Loucy (cell line): ENCODE data around the gene CACNA1A.

Experiments
- H2AFZ ChIP-seq: fragments of 200-600 bp; sonication (generic); 2 replicates; pipeline ENCODE4 v1.6.0; 2016; ENCODE audit warnings: antibody characterized with exemption, mild to moderate bottlenecking, low read length, moderate library complexity
- H3F3A ChIP-seq: fragments of 200-600 bp; 2 replicates; pipeline ENCODE4 v1.6.0; 2016; ENCODE audit warnings: antibody characterized with exemption, low read depth, mild to moderate bottlenecking
- H3K27me3 ChIP-seq: fragments of 200-600 bp; sonication (generic); 2 replicates; pipeline ENCODE4 v1.6.1; 2014; ENCODE audit warnings: low read length, mild to moderate bottlenecking; ENCODE audit not compliant: insufficient read depth, poor library complexity, severe bottlenecking
- H3K36me3 ChIP-seq: fragments of 200-600 bp; sonication (generic); 2 replicates; pipeline ENCODE4 v1.6.1; 2016; ENCODE audit warnings: low read length; ENCODE audit not compliant: insufficient read depth
- H3K4me1 ChIP-seq: fragments of 200-600 bp; sonication (generic); 2 replicates; pipeline ENCODE4 v1.5.1; 2014; ENCODE audit warnings: low read length, mild to moderate bottlenecking; ENCODE audit not compliant: insufficient read depth, poor library complexity, severe bottlenecking
- H3K4me2 ChIP-seq: fragments of 200-600 bp; sonication (generic); 2 replicates; pipeline ENCODE4 v1.6.0; 2014; ENCODE audit warnings: antibody characterized with exemption, low read length, low read depth, mild to moderate bottlenecking; ENCODE audit not compliant: poor library complexity, severe bottlenecking
- H3K4me3 ChIP-seq: fragments of 200-600 bp; sonication (generic); 2 replicates; pipeline ENCODE4 v1.5.1; 2014; ENCODE audit warnings: low read length, mild to moderate bottlenecking, mixed read lengths; ENCODE audit not compliant: poor library complexity, severe bottlenecking
- H3K79me2 ChIP-seq: fragments of 200-600 bp; sonication (generic); 2 replicates; pipeline ENCODE4 v1.6.1; 2014; ENCODE audit warnings: low read length; ENCODE audit not compliant: insufficient read depth
- H3K9ac ChIP-seq: fragments of 200-600 bp; sonication (generic); 2 replicates; pipeline ENCODE4 v1.6.0; 2014; ENCODE audit warnings: mild to moderate bottlenecking, low read depth, low read length, moderate library complexity; ENCODE audit not compliant: poor library complexity, severe bottlenecking
- H3K9me2 ChIP-seq: fragments of 200-600 bp; sonication (generic); replicated peaks from 2 replicates; pipeline ENCODE4 v1.6.1; 2016; ENCODE audit warnings: low read depth, low read length, mixed read lengths
- H3K9me3 ChIP-seq: fragments of 200-600 bp; sonication (generic); 2 replicates; pipeline ENCODE4 v1.6.1; 2014; ENCODE audit warnings: mild to moderate bottlenecking, antibody characterized with exemption, low read length, low read depth; ENCODE audit not compliant: insufficient read depth
- H4K20me1 ChIP-seq: fragments of 200-600 bp; sonication (generic); 2 replicates; pipeline ENCODE4 v1.6.0; 2014; ENCODE audit warnings: antibody characterized with exemption, low read length, mild to moderate bottlenecking; ENCODE audit not compliant: insufficient read depth, poor library complexity, severe bottlenecking
- EZH2phosphoT487 ChIP-seq: fragments of 200-600 bp; IDR thresholded peaks from 2 replicates; pipeline ENCODE4 v1.6.1; 2018; ENCODE audit warnings: antibody characterized with exemption, mild to moderate bottlenecking, moderate library complexity, borderline replicate concordance
- TF ChIP-seq, protein P1 (sequence below): fragments of 200-600 bp; sonication (generic); conservative IDR thresholded peaks from 2 replicates; pipeline ENCODE4 v1.5.1; 2014; ENCODE audit warnings: mild to moderate bottlenecking, antibody characterized with exemption, low read length

CACNA1A gene

GRCh38 chr19:13342672-13343071, 163.6 kb downstream of the CACNA1A start:
- H3K4me3 ChIP-seq, result no peak overlapping the region
- no peak for TF ChIP-seq EZH2phosphoT487
- TF ChIP-seq, protein P1, sequence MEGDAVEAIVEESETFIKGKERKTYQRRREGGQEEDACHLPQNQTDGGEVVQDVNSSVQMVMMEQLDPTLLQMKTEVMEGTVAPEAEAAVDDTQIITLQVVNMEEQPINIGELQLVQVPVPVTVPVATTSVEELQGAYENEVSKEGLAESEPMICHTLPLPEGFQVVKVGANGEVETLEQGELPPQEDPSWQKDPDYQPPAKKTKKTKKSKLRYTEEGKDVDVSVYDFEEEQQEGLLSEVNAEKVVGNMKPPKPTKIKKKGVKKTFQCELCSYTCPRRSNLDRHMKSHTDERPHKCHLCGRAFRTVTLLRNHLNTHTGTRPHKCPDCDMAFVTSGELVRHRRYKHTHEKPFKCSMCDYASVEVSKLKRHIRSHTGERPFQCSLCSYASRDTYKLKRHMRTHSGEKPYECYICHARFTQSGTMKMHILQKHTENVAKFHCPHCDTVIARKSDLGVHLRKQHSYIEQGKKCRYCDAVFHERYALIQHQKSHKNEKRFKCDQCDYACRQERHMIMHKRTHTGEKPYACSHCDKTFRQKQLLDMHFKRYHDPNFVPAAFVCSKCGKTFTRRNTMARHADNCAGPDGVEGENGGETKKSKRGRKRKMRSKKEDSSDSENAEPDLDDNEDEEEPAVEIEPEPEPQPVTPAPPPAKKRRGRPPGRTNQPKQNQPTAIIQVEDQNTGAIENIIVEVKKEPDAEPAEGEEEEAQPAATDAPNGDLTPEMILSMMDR, result no peak
- H3K9ac ChIP-seq, result no peak overlapping the region
- no peaks in the 10 kb centered on the region for H3K4me1 ChIP-seq
- H3F3A ChIP-seq, result no peaks in the 10 kb centered on the region
- H3K4me2 ChIP-seq, result no peak overlapping the region
- no peaks in the 10 kb centered on the region for H3K9me2 ChIP-seq
- H3K79me2 ChIP-seq, result no peaks in the 10 kb centered on the region
- H4K20me1 ChIP-seq, result no peaks in the 10 kb centered on the region
- H3K9me3 ChIP-seq, result no peaks in the 10 kb centered on the region
- no peaks in the 10 kb centered on the region for H3K36me3 ChIP-seq
- H3K27me3 ChIP-seq, result no peaks in the 10 kb centered on the region
- no peak overlapping the region for H2AFZ ChIP-seq

DNA sequence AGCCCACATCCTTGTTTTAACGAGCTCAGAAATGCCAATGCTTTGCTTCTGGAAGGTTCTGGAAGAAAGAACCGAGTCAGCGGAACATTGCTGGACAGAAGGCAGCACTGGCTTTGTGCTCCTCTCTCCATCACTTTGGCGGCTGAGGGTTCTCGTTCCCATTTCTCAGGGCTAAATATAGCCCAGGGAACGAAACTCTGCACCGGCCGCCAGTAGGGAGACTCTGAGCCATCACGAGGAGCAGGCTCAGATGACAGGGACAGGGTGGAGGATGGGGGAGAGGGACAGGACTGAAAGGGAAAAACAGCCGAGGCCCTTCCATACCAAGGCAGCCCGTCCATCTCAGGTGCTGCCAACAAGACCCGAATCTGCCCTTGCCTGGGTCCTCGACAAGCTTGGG, 166.4 kb downstream of the CACNA1A start:
- H3K36me3 ChIP-seq, result no peaks in the 10 kb centered on the region
- TF ChIP-seq, protein P1, result no peak
- no peak for TF ChIP-seq EZH2phosphoT487
- no peaks in the 10 kb centered on the region for H3K9me2 ChIP-seq
- H3K9me3 ChIP-seq, result peaks cover 16% of the 10 kb centered on the region; the same call in 1 of the 2 replicates
- no peaks in the 10 kb centered on the region for H4K20me1 ChIP-seq
- no peak overlapping the region for H3K4me2 ChIP-seq
- no peaks in the 10 kb centered on the region for H3K79me2 ChIP-seq
- no peak overlapping the region for H2AFZ ChIP-seq
- H3K4me3 ChIP-seq, result no peak overlapping the region
- H3K9ac ChIP-seq, result no peak overlapping the region
- no peaks in the 10 kb centered on the region for H3K4me1 ChIP-seq
- no peaks in the 10 kb centered on the region for H3K27me3 ChIP-seq
- H3F3A ChIP-seq, result no peaks in the 10 kb centered on the region

DNA sequence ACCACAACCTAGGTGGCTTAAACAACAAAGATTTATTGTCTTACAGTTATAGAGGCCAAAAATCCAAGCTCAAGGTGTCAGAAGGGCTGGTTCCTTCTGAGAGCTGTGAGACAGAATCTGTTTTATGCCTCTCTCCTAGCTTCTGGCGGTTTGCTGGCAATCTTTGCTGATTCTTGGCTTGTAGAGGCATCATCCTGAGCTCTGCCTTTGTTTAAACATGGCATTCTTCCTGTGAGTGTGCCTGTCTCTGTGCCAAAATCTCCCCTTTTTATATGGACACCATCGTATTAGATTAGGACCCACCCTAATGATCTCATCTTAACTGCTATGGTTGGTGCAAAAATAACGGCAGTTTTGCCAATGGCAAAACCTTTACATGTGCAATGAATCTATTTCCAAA, 169.1 kb downstream of the CACNA1A start:
- H3K9me2 ChIP-seq, result no peaks in the 10 kb centered on the region
- H3K4me3 ChIP-seq, result no peak overlapping the region
- no peaks in the 10 kb centered on the region for H3F3A ChIP-seq
- H3K4me1 ChIP-seq, result no peaks in the 10 kb centered on the region
- no peak overlapping the region for H3K9ac ChIP-seq
- no peaks in the 10 kb centered on the region for H3K36me3 ChIP-seq
- no peak overlapping the region for H3K4me2 ChIP-seq
- H3K9me3 ChIP-seq, result peaks cover 16% of the 10 kb centered on the region; the same call in 1 of the 2 replicates
- no peaks in the 10 kb centered on the region for H4K20me1 ChIP-seq
- no peaks in the 10 kb centered on the region for H3K79me2 ChIP-seq
- H2AFZ ChIP-seq, result no peak overlapping the region
- TF ChIP-seq, protein P1, result no peak
- no peak for TF ChIP-seq EZH2phosphoT487
- no peaks in the 10 kb centered on the region for H3K27me3 ChIP-seq
